GM03348 (cell line): ENCODE data around the gene FSTL1.

Source experiments
- DNase-seq: peaks from one replicate; pipeline ENCODE4 v3.0.0; 2012; ENCODE audit warnings: low spot score

The FSTL1 gene

GRCh38 chr3:120440001-120440703 lies 10.6 kb downstream of the FSTL1 start:
- DNase-seq, result no peak

- peak; percentile 67 for DNase-seq
Measured at GRCh38 chr3:120438665-120439370, 12.0 kb downstream of the FSTL1 start.

DNA sequence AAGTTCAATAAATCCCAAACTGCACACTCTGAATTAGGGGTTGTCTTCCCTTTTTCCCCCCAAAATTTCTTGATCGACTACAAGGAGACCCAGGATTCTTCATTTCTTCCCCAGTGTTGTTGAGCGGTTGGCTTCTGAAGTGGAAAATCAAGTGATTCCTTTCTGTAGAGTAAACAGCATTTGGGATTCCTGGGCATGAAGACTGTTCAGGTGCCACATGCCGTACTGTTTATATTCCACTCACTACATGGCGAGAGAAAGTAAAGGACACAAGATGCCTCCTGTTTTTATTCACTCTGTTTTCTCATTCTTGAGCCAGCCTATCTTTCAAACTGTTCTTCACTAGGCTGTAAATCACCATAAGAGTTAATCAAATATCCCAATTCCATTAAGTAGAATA lies 12.6 kb downstream of the FSTL1 start:
- DNase-seq, result no peak

DNA sequence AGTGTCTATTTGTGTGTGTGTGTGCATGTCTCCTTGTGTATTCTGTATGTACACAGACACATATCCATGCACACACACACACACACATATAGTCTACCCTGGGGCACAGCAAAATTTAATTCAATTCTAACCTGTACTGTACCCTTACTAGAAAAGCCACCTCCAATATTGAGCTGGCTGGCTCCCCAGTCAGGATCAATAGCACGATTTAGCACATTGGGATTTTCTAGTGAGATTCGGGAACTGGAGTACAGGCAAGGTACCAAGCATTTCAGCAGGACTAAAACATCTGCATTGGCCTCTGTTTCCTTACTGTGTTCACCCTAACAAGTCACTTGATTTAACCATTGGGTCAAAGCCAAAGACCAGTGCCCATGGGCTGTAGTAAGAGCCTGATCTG lies 13.2 kb downstream of the FSTL1 start:
- no peak for DNase-seq

DNA sequence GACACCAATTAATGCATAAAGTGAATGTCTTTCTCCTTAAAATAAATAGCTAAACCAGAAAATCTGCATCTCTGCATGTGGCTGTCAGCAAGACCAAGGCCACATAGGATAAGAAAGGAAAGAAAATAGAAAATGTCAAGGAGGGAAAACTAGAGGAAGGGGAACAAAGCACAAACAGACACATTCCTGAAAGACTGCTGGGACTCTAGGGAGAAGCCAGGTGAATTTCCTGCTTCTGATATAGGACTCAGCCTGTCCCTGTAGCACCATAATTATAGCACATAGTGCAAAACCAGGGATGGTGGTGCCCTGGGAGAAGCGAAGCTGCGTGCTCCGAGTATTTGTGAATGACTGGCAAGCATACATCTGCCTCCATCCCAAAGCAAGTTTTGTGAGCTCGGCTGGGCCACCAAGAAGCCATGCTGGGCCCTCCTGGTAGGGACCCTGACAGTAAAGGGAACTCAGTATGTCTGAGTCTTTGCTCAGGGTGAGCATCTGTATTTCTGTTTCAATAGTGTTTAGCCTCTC lies 14.2 kb downstream of the FSTL1 start:
- no peak for DNase-seq

DNA sequence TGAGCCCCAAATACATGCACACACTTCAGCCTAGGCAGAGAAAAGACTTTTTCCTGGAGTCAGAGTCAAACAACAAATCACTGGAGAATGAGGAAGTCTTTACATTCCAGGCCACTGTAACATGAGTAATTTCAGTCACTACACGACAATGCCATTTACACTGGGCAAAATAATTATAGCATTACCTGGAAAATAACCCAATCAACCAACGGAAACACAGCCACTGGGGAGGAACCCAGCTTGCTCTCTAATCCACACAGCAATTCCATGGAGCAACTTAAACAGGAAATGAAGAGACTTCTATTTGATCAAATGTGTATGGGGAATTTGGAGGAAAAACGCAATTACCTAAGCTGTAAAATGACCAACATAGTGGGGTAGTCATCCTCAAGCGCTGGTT lies 15.2 kb downstream of the FSTL1 start:
- no peak for DNase-seq

GRCh38 chr3:120433662-120434331 lies 17.0 kb downstream of the FSTL1 start:
- DNase-seq, result no peak

GRCh38 chr3:120432150-120432860 lies 18.5 kb downstream of the FSTL1 start:
- DNase-seq, result peak; percentile 71

GRCh38 chr3:120429921-120430361 lies 20.9 kb downstream of the FSTL1 start:
- DNase-seq, result peak; percentile 65

GRCh38 chr3:120428924-120429323 lies 21.9 kb downstream of the FSTL1 start:
- peak; percentile 52 for DNase-seq

GRCh38 chr3:120427201-120427600 lies 23.6 kb downstream of the FSTL1 start:
- DNase-seq, result no peak

GRCh38 chr3:120425572-120426250 lies 25.1 kb downstream of the FSTL1 start:
- DNase-seq, result peak; percentile 71

DNA sequence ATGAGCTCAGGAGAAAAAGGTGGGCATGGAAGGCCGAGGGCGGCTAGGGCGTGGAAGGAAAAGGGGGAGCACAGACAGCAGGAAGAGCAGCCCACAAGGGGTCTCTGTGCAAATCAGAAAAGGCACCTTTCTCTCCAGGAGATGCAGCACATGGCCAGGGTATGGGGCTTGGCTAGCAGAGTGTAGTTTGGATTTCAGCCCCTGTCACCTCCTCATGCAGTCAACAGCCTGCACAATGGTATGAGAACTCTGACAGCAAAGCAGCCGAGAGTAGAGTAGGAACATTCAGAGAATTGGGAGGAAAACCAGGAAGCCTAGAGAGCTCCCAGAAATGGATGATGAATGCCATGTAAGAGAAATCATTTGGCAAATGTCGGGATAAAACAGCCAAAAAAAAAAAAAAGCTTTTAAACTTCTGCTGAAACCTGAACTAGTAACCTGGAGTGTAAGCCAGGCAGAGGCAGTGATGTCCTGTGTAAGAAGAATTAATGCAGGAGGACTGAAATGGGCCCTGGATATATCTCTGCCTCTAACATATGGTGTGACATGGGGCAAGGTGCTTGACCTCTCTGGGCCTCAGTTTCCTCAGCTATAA lies 25.7 kb downstream of the FSTL1 start:
- no peak for DNase-seq

GRCh38 chr3:120424506-120424905 lies 26.3 kb downstream of the FSTL1 start:
- DNase-seq, result no peak

DNA sequence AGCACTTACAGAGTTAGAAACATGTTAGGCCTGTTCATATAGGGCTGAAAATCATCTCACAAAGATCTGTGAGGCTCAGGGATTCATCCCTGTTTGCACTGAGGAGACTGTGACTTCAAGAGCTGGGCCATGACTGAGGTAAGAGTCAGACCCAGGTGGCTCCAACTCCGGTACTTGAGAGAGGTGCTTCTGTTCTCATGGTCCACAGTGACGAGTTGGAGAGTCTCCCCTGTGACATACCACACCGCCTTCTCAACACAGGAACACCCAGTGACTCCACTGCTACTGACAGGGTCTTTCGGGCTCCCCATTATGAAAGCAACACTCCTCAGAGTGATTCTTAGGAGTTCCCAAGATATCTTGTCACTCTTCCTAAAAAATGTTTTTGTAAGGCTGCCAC lies 27.4 kb downstream of the FSTL1 start:
- no peak for DNase-seq

DNA sequence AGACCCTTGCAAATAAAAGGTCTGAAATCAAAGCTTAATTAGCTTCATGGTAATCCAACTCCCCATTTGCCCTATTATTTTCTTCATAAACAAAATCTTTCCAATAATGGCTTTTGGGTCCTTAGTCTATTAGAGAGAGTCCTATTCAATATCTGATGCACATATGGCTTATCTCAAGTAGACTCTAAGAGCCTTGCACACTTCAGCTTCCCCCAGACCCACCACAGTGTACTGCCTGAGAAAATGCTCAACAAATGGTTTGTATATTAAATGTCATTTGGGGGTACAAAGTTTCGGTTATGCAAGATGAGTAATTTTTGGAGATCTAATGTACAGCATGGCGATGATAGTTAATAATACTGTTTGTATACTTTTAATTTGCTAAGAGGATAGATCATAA lies 28.9 kb downstream of the FSTL1 start:
- no peak for DNase-seq

- no peak for DNase-seq
Measured at GRCh38 chr3:120420928-120421551, 29.8 kb downstream of the FSTL1 start.

- no peak for DNase-seq
Measured at GRCh38 chr3:120420360-120420759, 30.4 kb downstream of the FSTL1 start.

- DNase-seq, result no peak
Measured at GRCh38 chr3:120419797-120420196, 31.0 kb downstream of the FSTL1 start.

DNA sequence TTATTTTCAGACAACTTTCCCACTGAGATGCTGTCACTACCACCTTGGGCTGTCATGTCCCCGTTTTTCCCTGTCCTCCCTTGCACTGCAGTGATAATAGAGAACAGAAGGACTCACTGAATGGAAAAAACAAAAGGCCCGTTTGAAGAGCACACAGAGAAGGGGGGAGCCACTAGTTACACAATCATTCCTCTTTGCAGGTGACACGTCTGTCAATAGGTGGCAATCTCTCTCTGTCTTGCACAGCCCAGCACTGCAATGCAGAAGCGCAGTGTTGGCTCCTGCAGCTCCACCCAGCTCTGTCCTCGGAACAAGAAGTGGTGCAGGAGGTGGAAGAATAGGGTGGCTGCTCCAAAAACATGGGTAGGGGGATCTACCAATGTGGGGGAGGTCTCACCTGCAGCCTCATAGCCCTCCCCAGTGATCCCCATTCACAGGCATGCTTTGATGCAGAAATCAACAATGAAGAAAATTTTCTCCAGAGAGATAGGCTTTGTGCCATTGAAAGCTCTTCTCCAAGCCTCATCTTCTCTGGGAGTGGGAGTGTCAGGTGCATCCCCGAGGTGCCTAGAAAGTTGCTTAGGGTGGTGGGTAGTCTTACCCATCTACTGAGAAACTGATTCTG lies 31.8 kb downstream of the FSTL1 start:
- DNase-seq, result no peak
